Measurements from ENCODE around the gene CBFA2T3.

The CBFA2T3 gene

GRCh38 chr16:88864099-88864498 is 112.9 kb downstream of the CBFA2T3 start:
- no peak overlapping the region for H3K9ac ChIP-seq (ENCODE audit: low read depth, low read length)
- no peaks in the 10 kb centered on the region for H3K4me1 ChIP-seq (ENCODE audit: insufficient read depth, low read length)
- H3K9me3 ChIP-seq (ENCODE audit: control insufficient read depth, insufficient read depth, low read length): no peaks in the 10 kb centered on the region
- H3K36me3 ChIP-seq (ENCODE audit: insufficient read depth, low read length): peaks cover 5% of the 10 kb centered on the region; the same call in 1 of the 2 replicates

GRCh38 chr16:88863426-88863825 is 113.6 kb downstream of the CBFA2T3 start:
- Histone ChIP-seq H3K9me3 (ENCODE audit: control insufficient read depth, insufficient read depth, low read length) (no peaks in the 10 kb centered on the region), H3K4me1 (ENCODE audit: insufficient read depth, low read length) (no peaks in the 10 kb centered on the region), H3K36me3 (ENCODE audit: insufficient read depth, low read length) (peaks cover 10% of the 10 kb centered on the region; the same call in 1 of the 2 replicates), H3K9ac (ENCODE audit: low read depth, low read length) (no peak overlapping the region)

GRCh38 chr16:88862968-88863367 is 114.0 kb downstream of the CBFA2T3 start:
- no peak overlapping the region for H3K9ac ChIP-seq (ENCODE audit: low read depth, low read length)
- H3K4me1 ChIP-seq (ENCODE audit: insufficient read depth, low read length): peaks cover 1% of the 10 kb centered on the region
- H3K9me3 ChIP-seq (ENCODE audit: control insufficient read depth, insufficient read depth, low read length): no peaks in the 10 kb centered on the region
- peaks cover 10% of the 10 kb centered on the region; the same call in 1 of the 2 replicates for H3K36me3 ChIP-seq (ENCODE audit: insufficient read depth, low read length)

- H3K4me1 ChIP-seq (ENCODE audit: insufficient read depth, low read length): peaks cover 4% of the 10 kb centered on the region
- H3K9me3 ChIP-seq (ENCODE audit: control insufficient read depth, insufficient read depth, low read length): no peaks in the 10 kb centered on the region
- H3K9ac ChIP-seq (ENCODE audit: low read depth, low read length): no peak overlapping the region
- H3K36me3 ChIP-seq (ENCODE audit: insufficient read depth, low read length): peaks cover 10% of the 10 kb centered on the region; the same call in 1 of the 2 replicates
Observed at GRCh38 chr16:88861359-88861758, 115.6 kb downstream of the CBFA2T3 start.

GRCh38 chr16:88859381-88860091 is 117.5 kb downstream of the CBFA2T3 start:
- peaks cover 10% of the 10 kb centered on the region; the same call in 1 of the 2 replicates for H3K36me3 ChIP-seq (ENCODE audit: insufficient read depth, low read length)
- no peak overlapping the region for H3K9ac ChIP-seq (ENCODE audit: low read depth, low read length)
- H3K9me3 ChIP-seq (ENCODE audit: control insufficient read depth, insufficient read depth, low read length): no peaks in the 10 kb centered on the region
- H3K4me1 ChIP-seq (ENCODE audit: insufficient read depth, low read length): peaks cover 4% of the 10 kb centered on the region

GRCh38 chr16:88857728-88858339 is 119.2 kb downstream of the CBFA2T3 start:
- no peaks in the 10 kb centered on the region for H3K9me3 ChIP-seq (ENCODE audit: control insufficient read depth, insufficient read depth, low read length)
- peaks cover 4% of the 10 kb centered on the region for H3K4me1 ChIP-seq (ENCODE audit: insufficient read depth, low read length)
- peaks cover 10% of the 10 kb centered on the region; the same call in 1 of the 2 replicates for H3K36me3 ChIP-seq (ENCODE audit: insufficient read depth, low read length)
- H3K9ac ChIP-seq (ENCODE audit: low read depth, low read length): peak overlapping the region; percentile 60

GRCh38 chr16:88856828-88857727 is 119.9 kb downstream of the CBFA2T3 start, which contains the start of the genes GALNS and TRAPPC2L:
GALNS (minus strand) TSS chr16:88856947; CDS start chr16:88856877, 70 bp downstream.
TRAPPC2L (plus strand) TSS chr16:88857127; CDS start chr16:88857151, 24 bp downstream.
- Histone ChIP-seq H3K4me1 (ENCODE audit: insufficient read depth, low read length) (peaks cover 4% of the 10 kb centered on the region), H3K9me3 (ENCODE audit: control insufficient read depth, insufficient read depth, low read length) (no peaks in the 10 kb centered on the region), H3K36me3 (ENCODE audit: insufficient read depth, low read length) (peaks cover 10% of the 10 kb centered on the region; the same call in 1 of the 2 replicates), H3K9ac (ENCODE audit: low read depth, low read length) (peak within 1 kb of the TSS; percentile 60)

- Histone ChIP-seq H3K9me3 (ENCODE audit: control insufficient read depth, insufficient read depth, low read length) (no peaks in the 10 kb centered on the region), H3K9ac (ENCODE audit: low read depth, low read length) (peak overlapping the region; percentile 60), H3K36me3 (ENCODE audit: insufficient read depth, low read length) (peaks cover 10% of the 10 kb centered on the region; the same call in 1 of the 2 replicates), H3K4me1 (ENCODE audit: insufficient read depth, low read length) (peaks cover 4% of the 10 kb centered on the region)
Observed at GRCh38 chr16:88856122-88856827, 120.7 kb downstream of the CBFA2T3 start.

- Histone ChIP-seq H3K9me3 (ENCODE audit: control insufficient read depth, insufficient read depth, low read length) (no peaks in the 10 kb centered on the region), H3K36me3 (ENCODE audit: insufficient read depth, low read length) (0 out of 2 replicates have a peak, but pooled peaks cover 6% of the 10 kb centered on the region), H3K9ac (ENCODE audit: low read depth, low read length) (peak overlapping the region; percentile 51; the same call in 1 of the 2 replicates), H3K4me1 (ENCODE audit: insufficient read depth, low read length) (peaks cover 4% of the 10 kb centered on the region)
Observed at GRCh38 chr16:88855736-88856121, 121.3 kb downstream of the CBFA2T3 start.

- H3K36me3 ChIP-seq (ENCODE audit: insufficient read depth, low read length): 0 out of 2 replicates have a peak, but pooled peaks cover 6% of the 10 kb centered on the region
Observed at GRCh38 chr16:88855176-88855575, 121.8 kb downstream of the CBFA2T3 start.

GRCh38 chr16:88854306-88855111 is 122.5 kb downstream of the CBFA2T3 start:
- Histone ChIP-seq H3K4me1 (ENCODE audit: insufficient read depth, low read length) (peaks cover 4% of the 10 kb centered on the region), H3K9me3 (ENCODE audit: control insufficient read depth, insufficient read depth, low read length) (no peaks in the 10 kb centered on the region), H3K36me3 (ENCODE audit: insufficient read depth, low read length) (0 out of 2 replicates have a peak, but pooled peaks cover 6% of the 10 kb centered on the region), H3K9ac (ENCODE audit: low read depth, low read length) (no peak overlapping the region)

More at GRCh38 chr16:88855176-88855575, 121.8 kb downstream of the CBFA2T3 start:
- Histone ChIP-seq H3K9ac (ENCODE audit: low read depth, low read length) (no peak overlapping the region), H3K9me3 (ENCODE audit: control insufficient read depth, insufficient read depth, low read length) (no peaks in the 10 kb centered on the region), H3K4me1 (ENCODE audit: insufficient read depth, low read length) (peaks cover 4% of the 10 kb centered on the region)

- H3K9ac ChIP-seq (ENCODE audit: low read depth, low read length): no peak overlapping the region
- H3K4me1 ChIP-seq (ENCODE audit: insufficient read depth, low read length): peaks cover 4% of the 10 kb centered on the region
- H3K36me3 ChIP-seq (ENCODE audit: insufficient read depth, low read length): no peaks in the 10 kb centered on the region
- no peaks in the 10 kb centered on the region for H3K9me3 ChIP-seq (ENCODE audit: control insufficient read depth, insufficient read depth, low read length)
Observed at GRCh38 chr16:88853325-88853941, 123.6 kb downstream of the CBFA2T3 start.
